CD14-positive monocyte (primary cell): ENCODE data around the gene CATSPERZ. TPM values are rescaled to one million over a fixed set of nuclear protein-coding genes. Genes with fewer than 3 reads are reported as not detected.

Experiments used
- DNase-seq, 3 donors: peaks; one replicate each; pipeline ENCODE4 v3.0.0-alpha.2; 2011 to 2022
- H2AFZ ChIP-seq: 2 replicates; pipeline ENCODE4 v1.6.0; 2012; ENCODE audit warnings: mild to moderate bottlenecking, low read depth, low read length, inconsistent platforms; ENCODE audit not compliant: insufficient read depth, poor library complexity, severe bottlenecking
- H3K27ac ChIP-seq, 2 donors: 1 replicate in 1 of 2; 2 replicates in 1 of 2; pipeline ENCODE4 v1.5.1; 2012 to 2013; ENCODE audit warnings: low read length in 2 of 2, control low read depth in 1 of 2, inconsistent platforms in 1 of 2, low read depth in 1 of 2, mild to moderate bottlenecking in 1 of 2
- H3K27me3 ChIP-seq, 2 donors: one replicate each; pipeline versions ENCODE4 v1.6.0 to v1.6.1; 2011 to 2013; ENCODE audit warnings: low read length in 2 of 2; ENCODE audit not compliant: control insufficient read depth in 2 of 2, insufficient read depth in 2 of 2
- H3K36me3 ChIP-seq, 2 donors: replicated peaks in 1 of 2; 1 replicate in 1 of 2; 2 replicates in 1 of 2; pipeline versions ENCODE4 v1.5.1 to v1.6.1; 2012 to 2013; ENCODE audit warnings: low read length in 2 of 2, control low read depth in 1 of 2, inconsistent platforms in 1 of 2, mild to moderate bottlenecking in 1 of 2; ENCODE audit not compliant: insufficient read depth in 2 of 2, control insufficient read depth in 1 of 2
- H3K4me1 ChIP-seq, 2 donors: 1 replicate in 1 of 2; 2 replicates in 1 of 2; pipeline versions ENCODE4 v1.5.1 to v1.6.1; 2012 to 2013; ENCODE audit warnings: low read length in 2 of 2, control low read depth in 1 of 2, inconsistent platforms in 1 of 2, mild to moderate bottlenecking in 1 of 2, moderate library complexity in 1 of 2; ENCODE audit not compliant: insufficient read depth in 2 of 2, control insufficient read depth in 1 of 2
- H3K4me2 ChIP-seq: replicated peaks from 2 replicates; pipeline ENCODE3; 2012; ENCODE audit warnings: low read length, moderate library complexity, mild to moderate bottlenecking; ENCODE audit not compliant: poor library complexity, severe bottlenecking; ENCODE audit errors: extremely low read depth
- H3K4me3 ChIP-seq, 3 experiments: fragments of 200-600 bp in 1 of 3; sonication (generic) in 1 of 3; replicated peaks in 1 of 3; 1 replicate in 2 of 3; 2 replicates in 1 of 3; pipeline ENCODE4 v1.5.1; 2011 to 2013; ENCODE audit warnings: low read length in 3 of 3, mild to moderate bottlenecking in 3 of 3, control low read depth in 2 of 3, low read depth in 2 of 3, inconsistent platforms in 1 of 3, moderate library complexity in 1 of 3
- H3K79me2 ChIP-seq: 2 replicates; pipeline ENCODE4 v1.6.0; 2012; ENCODE audit warnings: mild to moderate bottlenecking, control low read depth, inconsistent platforms, low read length, moderate library complexity; ENCODE audit not compliant: insufficient read depth
- H3K9ac ChIP-seq: 2 replicates; pipeline ENCODE4 v1.6.0; 2017; ENCODE audit warnings: low read length, mild to moderate bottlenecking; ENCODE audit not compliant: insufficient read depth, poor library complexity, severe bottlenecking
- H3K9me3 ChIP-seq, 2 donors: replicated peaks in 1 of 2; 1 replicate in 1 of 2; 2 replicates in 1 of 2; pipeline versions ENCODE4 v1.5.1 to v1.6.1; 2012 to 2013; ENCODE audit warnings: low read length in 2 of 2, control low read depth in 1 of 2; ENCODE audit not compliant: control insufficient read depth in 1 of 2, insufficient read depth in 1 of 2
- H4K20me1 ChIP-seq: 2 replicates; pipeline ENCODE4 v1.6.0; 2012; ENCODE audit warnings: mild to moderate bottlenecking, low read length, control low read depth, moderate library complexity; ENCODE audit not compliant: insufficient read depth
- H3K27ac Mint-ChIP-seq, 7 donors: one replicate each; pipeline ENCODE4 v1.8.0; 2020; ENCODE audit warnings: mild to moderate bottlenecking in 7 of 7, mixed read lengths in 7 of 7, moderate library complexity in 6 of 7, inconsistent platforms in 2 of 7
- H3K27me3 Mint-ChIP-seq, 3 donors: one replicate each; pipeline ENCODE4 v1.8.0; 2021 to 2022; ENCODE audit warnings: low read depth in 3 of 3, mild to moderate bottlenecking in 3 of 3, mixed read lengths in 3 of 3, moderate library complexity in 3 of 3, inconsistent platforms in 1 of 3
- H3K36me3 Mint-ChIP-seq, 2 donors: one replicate each; pipeline ENCODE4 v1.8.0; 2020; ENCODE audit warnings: mixed read lengths in 2 of 2, inconsistent platforms in 1 of 2, mild to moderate bottlenecking in 1 of 2
- H3K4me1 Mint-ChIP-seq: one replicate; pipeline ENCODE4 v1.8.0; 2020; ENCODE audit warnings: mild to moderate bottlenecking, mixed read lengths
- H3K4me3 Mint-ChIP-seq, 2 donors: one replicate each; pipeline ENCODE4 v1.8.0; 2020; ENCODE audit warnings: mild to moderate bottlenecking in 2 of 2, mixed read lengths in 2 of 2, moderate library complexity in 1 of 2
- H3K9me3 Mint-ChIP-seq, 7 donors: one replicate each; pipeline ENCODE4 v1.8.0; 2020 to 2022; ENCODE audit warnings: mixed read lengths in 7 of 7, mild to moderate bottlenecking in 6 of 7, moderate library complexity in 6 of 7, inconsistent platforms in 2 of 7
- CTCF ChIP-seq: fragments of 200-600 bp; IDR thresholded peaks from one replicate; pipeline ENCODE4 v1.8.0; 2022; ENCODE audit warnings: antibody characterized with exemption, mild to moderate bottlenecking
- WGBS: methylation state at CpG from one replicate; pipeline ENCODE4 v1.1.5; 2013; ENCODE audit warnings: missing lambda C conversion rate; ENCODE audit not compliant: insufficient coverage; 5-methylcytosine and 5-hydroxymethylcytosine counted together
- intact Hi-C, 2 donors: fragments of 100-400 bp; cut with micrococcal nuclease; formaldehyde crosslinking; loops; one replicate each; pipeline versions ENCODE4 v1.15.0 to v1.15.1; 2023
- polyA plus RNA-seq, 3 donors: library from polyadenylated mRNA; depleted of rRNA in 1 of 3; unstranded in 2 of 3; stranded (reverse) in 1 of 3; fragments of 300-500 nt in 2 of 3; fragments of >200 nt in 1 of 3; fragmentation: Illumina TruSeq in 2 of 3; gene quantifications; 1 replicate in 2 of 3; 2 replicates in 1 of 3; pipeline ENCODE4 v1.2.3, GENCODE V29; 2012 to 2021

The CATSPERZ gene
- polyA plus RNA-seq, 3 donors, result not detected

- Histone ChIP-seq H3K79me2 (no peaks in the 10 kb centered on the region), H3K4me2 (no peak overlapping the region), H2AFZ (no peak overlapping the region), H3K4me3 (no peak overlapping the region), H3K4me1 (no peaks in the 10 kb centered on the region), H3K36me3 (peaks cover 91 to 95% of the 10 kb centered on the region in 2 donors), H4K20me1 (peaks cover 7% of the 10 kb centered on the region), H3K9ac (no peak overlapping the region), H3K27ac (no peak overlapping the region), H3K27me3 (no peaks in the 10 kb centered on the region), H3K9me3 (no peaks in the 10 kb centered on the region)
- TF ChIP-seq CTCF, result no peak
- no peak for DNase-seq
- Mint-ChIP-seq H3K27me3 (peaks cover 0 to 1% (median 0%) of the 10 kb centered on the region in 3 donors), H3K36me3 (peaks cover 63 to 89% of the 10 kb centered on the region in 2 donors), H3K9me3 (peaks cover 0 to 4% (median 0%) of the 10 kb centered on the region in 7 donors), H3K4me1 (no peaks in the 10 kb centered on the region), H3K27ac (peak overlapping the region in 4 of 7 donors; percentile 10 to 66 (median 59)), H3K4me3 (peak overlapping the region in 1 of 2 donors; percentile 54)
- intact Hi-C loops, result no loop called here
- WGBS, result 100% methylated on average over 3 of the region's 6 CpGs
Measured at GRCh38 chr11:64260147-64260708, 39.9 kb upstream of the CATSPERZ start.

GRCh38 chr11:64261556-64262080, 38.5 kb upstream of the CATSPERZ start:
- no peak for DNase-seq
- H3K36me3 Mint-ChIP-seq, result peaks cover 66 to 89% of the 10 kb centered on the region in 2 donors
- WGBS, result 97% methylated on average over 18 of the region's 18 CpGs
- no peaks in the 10 kb centered on the region for H3K27me3 Mint-ChIP-seq
- H3K4me1 Mint-ChIP-seq, result no peaks in the 10 kb centered on the region
- H3K9ac ChIP-seq, result no peak overlapping the region
- no peaks in the 10 kb centered on the region for H3K9me3 ChIP-seq
- no peaks in the 10 kb centered on the region for H3K4me1 ChIP-seq
- H3K4me2 ChIP-seq, result no peak overlapping the region
- no peak overlapping the region for H3K4me3 ChIP-seq
- intact Hi-C loops, result no loop called here
- no peak overlapping the region for H3K4me3 Mint-ChIP-seq
- no peak for TF ChIP-seq CTCF
- H4K20me1 ChIP-seq, result peaks cover 7% of the 10 kb centered on the region
- peaks cover 90 to 95% of the 10 kb centered on the region in 2 donors for H3K36me3 ChIP-seq
- H3K9me3 Mint-ChIP-seq, result peaks cover 0 to 4% (median 0%) of the 10 kb centered on the region in 7 donors
- H3K79me2 ChIP-seq, result no peaks in the 10 kb centered on the region
- peak overlapping the region in 2 of 7 donors; percentile 13 to 59 for H3K27ac Mint-ChIP-seq
- no peaks in the 10 kb centered on the region for H3K27me3 ChIP-seq
- no peak overlapping the region for H3K27ac ChIP-seq
- no peak overlapping the region for H2AFZ ChIP-seq
